Activated T-cell treated with anti-CD3 and anti-CD28 coated beads, Interleukin-2, amount 50 U/mL, for 4 hours (primary cell): ENCODE measurements around the gene CYP4F22. TPM values are rescaled to one million over a fixed set of nuclear protein-coding genes. Genes with fewer than 3 reads are reported as not detected.
"Not testable (repeated sequence)": the region's sequence is repeated elsewhere in the genome, so short reads cannot be mapped to it uniquely, and the experiment has no call there.

Experiments used
- ATAC-seq, 2 donors: fragments of 200-7000 bp; cut with Tn5 transposase; one replicate each; pipeline ENCODE4 v1.10.0; 2021
- DNase-seq: peaks from one replicate; pipeline ENCODE4 v3.0.0-alpha.2; 2020
- H3K27me3 Mint-ChIP-seq: one replicate; pipeline ENCODE4 v1.8.0; 2021; ENCODE audit warnings: low read depth, mixed read lengths
- H3K36me3 Mint-ChIP-seq: one replicate; pipeline ENCODE4 v1.8.0; 2022; ENCODE audit warnings: mixed read lengths; ENCODE audit not compliant: insufficient read depth
- H3K4me1 Mint-ChIP-seq: one replicate; pipeline ENCODE4 v1.8.0; 2021; ENCODE audit warnings: low read depth, mixed read lengths
- H3K4me3 Mint-ChIP-seq: one replicate; pipeline ENCODE4 v1.8.0; 2021; ENCODE audit warnings: mild to moderate bottlenecking, moderate library complexity, mixed read lengths
- H3K9me3 Mint-ChIP-seq: one replicate; pipeline ENCODE4 v1.8.0; 2021; ENCODE audit warnings: mixed read lengths
- total RNA-seq, 3 donors: library from RNA; stranded (reverse); gene quantifications; one replicate each; pipeline ENCODE4 v1.2.1, GENCODE V29; 2021

The CYP4F22 gene
- total RNA-seq: under 1 TPM; 0.57 to 0.82 (median 0.78) TPM

DNA sequence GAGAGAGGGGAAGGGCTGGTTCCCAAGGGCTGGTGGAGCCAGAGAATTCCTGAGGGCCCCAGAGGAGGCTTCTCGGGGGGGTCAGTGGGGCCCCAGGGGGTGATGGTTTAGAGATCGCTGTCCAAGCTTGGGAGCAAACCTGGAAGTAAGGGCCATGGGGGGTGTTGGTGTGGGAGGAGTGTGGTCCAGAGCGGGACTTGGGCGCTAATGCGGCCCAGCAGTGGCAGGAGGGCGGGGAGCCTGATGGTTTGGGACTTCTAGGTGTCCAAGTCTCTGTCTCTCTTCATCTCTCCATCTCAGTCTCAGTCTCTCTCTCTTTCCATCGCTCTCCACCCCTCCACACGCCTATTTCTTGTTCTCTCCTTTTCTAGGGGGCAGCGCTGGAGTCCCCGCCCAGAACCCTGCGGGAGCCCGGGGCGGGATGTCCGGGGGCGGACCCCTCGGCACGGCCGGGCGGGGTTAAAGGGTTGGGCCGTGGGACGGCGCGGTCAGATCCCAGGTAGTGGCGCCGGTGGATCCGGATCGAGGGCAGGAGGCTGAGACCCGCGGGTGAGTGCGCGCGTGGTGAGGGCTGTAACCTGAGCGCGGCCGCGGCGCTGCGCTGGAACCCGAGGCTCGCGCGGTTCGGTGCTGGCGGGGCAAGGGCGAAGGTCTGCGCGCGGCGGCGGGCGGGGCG lies at the start of gene CYP4F22:
Gene CYP4F22 (plus strand): TSS at position 491 of the 676 bp plus-strand sequence. CDS start 16,812 bp downstream, outside the sequence.
- H3K4me1 Mint-ChIP-seq: peaks cover 22% of the 10 kb centered on the region
- no peaks in the 10 kb centered on the region for H3K9me3 Mint-ChIP-seq
- H3K36me3 Mint-ChIP-seq: no peaks in the 10 kb centered on the region
- ATAC-seq (peak; percentile 67 to 68), DNase-seq (no peak)
- peak within 1 kb of the TSS; percentile 78 for H3K4me3 Mint-ChIP-seq
- H3K27me3 Mint-ChIP-seq: peaks cover 10% of the 10 kb centered on the region

DNA sequence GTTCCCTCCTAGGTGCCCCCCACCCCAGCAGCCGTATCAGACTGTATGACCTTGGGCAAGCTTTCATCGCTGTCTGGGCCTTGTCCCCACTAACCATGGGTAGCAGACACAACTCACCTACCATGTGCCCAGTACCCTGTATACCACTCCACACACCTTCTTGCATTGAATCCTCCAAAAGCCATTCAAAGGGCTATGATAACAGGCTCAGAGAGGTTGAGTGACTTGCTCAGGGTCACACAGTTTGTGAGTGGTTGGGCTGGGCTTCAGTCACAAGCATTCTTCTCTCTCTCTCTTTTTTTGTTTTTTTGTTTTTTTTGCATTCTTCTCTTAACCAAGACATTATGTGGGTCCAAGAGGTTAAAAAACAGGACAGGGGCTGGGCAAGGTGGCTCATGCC lies 46.6 kb upstream of the CYP4F22 start:
- no peaks in the 10 kb centered on the region for H3K27me3 Mint-ChIP-seq
- ATAC-seq (no peak), DNase-seq (no peak)
- H3K4me1 Mint-ChIP-seq: peaks cover 37% of the 10 kb centered on the region
- H3K4me3 Mint-ChIP-seq: peak overlapping the region; percentile 94
- H3K36me3 Mint-ChIP-seq: peaks cover 15% of the 10 kb centered on the region
- H3K9me3 Mint-ChIP-seq: no peaks in the 10 kb centered on the region

DNA sequence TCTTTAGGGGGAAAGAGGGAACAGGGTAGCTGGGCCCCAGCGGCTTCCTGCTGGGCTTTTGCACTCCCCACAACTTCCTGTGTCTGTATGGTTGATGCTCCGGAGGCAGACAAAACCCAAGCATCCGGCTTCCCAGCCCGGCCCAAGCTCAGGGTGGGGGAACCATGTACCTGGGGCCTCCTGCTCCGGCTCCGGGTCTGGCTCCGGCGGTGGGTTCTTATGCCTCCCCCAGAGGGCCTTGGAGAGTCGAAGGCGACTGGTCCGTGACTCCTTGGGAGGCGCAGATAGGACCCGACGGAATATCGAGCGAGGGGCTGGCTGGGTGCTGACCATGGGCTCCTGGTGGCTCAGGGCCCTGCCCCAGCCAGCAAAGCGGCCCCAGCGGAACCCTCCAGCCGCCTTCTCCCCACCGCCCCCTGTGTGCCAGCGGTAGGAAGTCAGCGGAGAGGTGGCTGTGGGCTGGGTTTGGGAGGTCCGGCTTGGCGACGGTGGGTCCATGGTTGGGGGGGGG lies 44.4 kb upstream of the CYP4F22 start:
- ATAC-seq: peak; percentile 79 to 84
- Mint-ChIP-seq H3K36me3 (peaks cover 8% of the 10 kb centered on the region), H3K9me3 (no peaks in the 10 kb centered on the region), H3K4me3 (peak overlapping the region; percentile 94), H3K4me1 (peaks cover 59% of the 10 kb centered on the region), H3K27me3 (no peaks in the 10 kb centered on the region)
- DNase-seq: peak; percentile 71

DNA sequence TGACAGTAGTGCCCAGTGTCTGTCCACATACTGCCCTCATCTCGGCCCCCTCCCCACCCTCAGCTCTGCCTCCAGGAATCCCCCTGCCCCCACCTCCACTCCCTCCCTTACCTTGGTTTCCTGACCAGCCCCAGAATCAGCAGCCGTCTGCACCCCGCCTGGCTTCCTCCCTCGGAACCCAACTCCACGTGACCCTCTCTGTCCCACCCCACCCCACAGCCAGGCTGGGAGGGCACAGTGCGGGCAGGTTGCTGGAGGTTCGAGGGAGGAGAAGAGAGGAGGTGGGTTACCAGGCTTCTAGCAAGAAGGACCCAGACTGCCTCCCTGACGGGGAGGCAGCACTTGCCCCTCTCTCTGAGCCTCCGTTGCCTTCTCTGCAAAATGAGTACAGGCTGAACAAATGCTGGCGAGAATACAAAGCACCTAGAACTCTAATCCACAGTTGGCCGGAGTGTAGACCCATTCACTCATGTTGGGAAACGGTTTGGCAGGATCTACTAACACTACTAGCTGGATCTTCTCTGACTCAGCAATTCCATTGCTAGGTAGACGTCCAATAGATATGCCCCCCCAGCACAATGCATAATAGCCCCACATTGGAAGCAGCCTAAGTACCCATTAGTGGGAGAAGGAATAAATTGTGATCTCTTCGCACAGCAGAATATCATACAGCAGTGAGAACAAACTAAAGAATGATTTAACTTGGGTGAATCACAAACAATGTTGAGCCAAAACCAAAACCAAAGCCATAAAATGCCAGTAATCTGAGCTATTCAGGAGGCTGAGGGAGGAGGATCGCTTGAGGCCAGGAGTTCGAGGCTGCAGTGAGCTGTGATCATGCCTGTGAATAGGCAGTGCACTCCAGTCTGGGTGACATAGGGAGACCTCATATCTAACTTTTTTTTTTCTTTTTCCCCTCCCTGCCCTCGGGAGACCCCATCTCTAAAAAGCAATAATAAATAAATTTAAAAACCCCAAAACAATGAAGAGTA lies 43.6 kb upstream of the CYP4F22 start, which contains the start of gene RASAL3:
Gene RASAL3 (minus strand): TSS at position 151 of the 992 bp plus-strand sequence. CDS start 186 bp downstream, outside the sequence.
- Mint-ChIP-seq H3K36me3 (peaks cover 8% of the 10 kb centered on the region), H3K4me1 (peaks cover 64% of the 10 kb centered on the region), H3K4me3 (peak within 1 kb of the TSS; percentile 94), H3K9me3 (no peaks in the 10 kb centered on the region), H3K27me3 (no peaks in the 10 kb centered on the region)
- ATAC-seq: peak; percentile 51 to 63
- peak; percentile 60 for DNase-seq

DNA sequence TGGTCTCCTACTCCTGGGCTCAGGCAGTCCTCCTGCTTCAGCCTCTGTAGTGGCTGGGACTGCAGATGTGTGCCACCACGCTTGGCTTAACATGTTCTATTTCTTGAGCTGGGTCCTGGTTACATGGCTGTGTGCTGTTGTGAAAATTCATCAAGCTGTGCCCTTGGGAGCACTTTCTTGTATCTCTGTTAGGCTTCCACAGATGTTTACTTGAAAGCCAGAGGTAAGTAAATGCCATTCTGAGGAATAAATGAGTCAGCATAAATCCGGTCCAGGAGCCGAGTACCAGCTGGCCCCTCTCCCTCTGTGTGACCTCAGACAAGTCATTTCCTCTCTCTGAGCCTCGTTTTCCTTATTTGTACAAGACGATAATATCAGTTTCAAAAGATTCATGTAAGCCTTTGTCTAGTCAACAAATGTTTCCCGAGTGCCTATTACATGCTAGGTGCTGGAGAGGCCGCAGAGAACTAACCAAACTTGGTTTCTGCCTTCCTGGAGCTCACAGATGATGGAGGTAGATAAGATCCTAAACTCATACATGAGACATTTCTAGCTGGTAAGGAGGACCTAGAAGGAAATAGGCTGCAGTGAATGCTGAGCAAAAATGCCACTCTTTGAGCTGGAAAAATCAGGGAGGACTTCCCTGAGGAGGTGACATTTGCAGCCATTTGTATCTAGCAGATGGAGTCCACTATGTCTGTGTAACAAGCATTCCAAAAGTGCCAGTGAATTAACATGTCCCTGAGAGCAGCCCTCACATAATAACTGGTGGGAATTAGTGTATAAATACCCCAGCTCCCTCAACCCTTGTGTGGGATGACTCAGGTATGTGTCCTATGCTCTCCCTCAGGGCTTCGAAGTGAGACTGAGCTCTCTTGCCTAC lies 41.2 kb upstream of the CYP4F22 start:
- Mint-ChIP-seq H3K9me3 (no peaks in the 10 kb centered on the region), H3K36me3 (no peaks in the 10 kb centered on the region), H3K4me3 (peak overlapping the region; percentile 63), H3K27me3 (no peaks in the 10 kb centered on the region), H3K4me1 (peaks cover 57% of the 10 kb centered on the region)
- peak; percentile 57 for DNase-seq
- ATAC-seq: peak; percentile 60 to 66

DNA sequence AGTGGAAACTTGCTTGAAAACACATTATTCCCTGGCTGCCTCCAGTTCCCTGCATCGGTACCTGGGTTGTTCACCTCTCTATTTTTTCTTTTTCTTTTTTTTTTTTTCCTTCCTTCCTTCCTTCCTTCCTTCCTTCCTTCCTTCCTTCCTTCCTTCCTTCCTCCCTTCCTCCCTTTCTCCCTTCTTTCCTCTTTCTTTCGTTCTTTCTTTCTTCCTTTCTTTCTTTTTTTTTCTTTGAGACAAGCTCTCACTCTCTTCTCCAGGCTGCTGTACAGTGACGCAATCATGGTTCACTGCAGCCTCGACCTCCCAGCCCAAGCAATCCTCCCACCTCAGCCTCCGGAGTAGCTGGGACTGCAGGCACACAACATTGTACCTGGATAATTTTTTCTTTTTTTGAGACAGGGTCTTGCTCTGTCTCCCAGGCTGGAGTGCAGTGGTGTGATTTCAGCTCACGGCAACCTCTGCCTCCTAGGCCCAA lies 40.6 kb upstream of the CYP4F22 start:
- H3K36me3 Mint-ChIP-seq: no peaks in the 10 kb centered on the region
- peak overlapping the region; percentile 35 for H3K4me3 Mint-ChIP-seq
- peaks cover 50% of the 10 kb centered on the region for H3K4me1 Mint-ChIP-seq
- DNase-seq: no peak
- no peaks in the 10 kb centered on the region for H3K9me3 Mint-ChIP-seq
- no peaks in the 10 kb centered on the region for H3K27me3 Mint-ChIP-seq
- ATAC-seq: no peak

DNA sequence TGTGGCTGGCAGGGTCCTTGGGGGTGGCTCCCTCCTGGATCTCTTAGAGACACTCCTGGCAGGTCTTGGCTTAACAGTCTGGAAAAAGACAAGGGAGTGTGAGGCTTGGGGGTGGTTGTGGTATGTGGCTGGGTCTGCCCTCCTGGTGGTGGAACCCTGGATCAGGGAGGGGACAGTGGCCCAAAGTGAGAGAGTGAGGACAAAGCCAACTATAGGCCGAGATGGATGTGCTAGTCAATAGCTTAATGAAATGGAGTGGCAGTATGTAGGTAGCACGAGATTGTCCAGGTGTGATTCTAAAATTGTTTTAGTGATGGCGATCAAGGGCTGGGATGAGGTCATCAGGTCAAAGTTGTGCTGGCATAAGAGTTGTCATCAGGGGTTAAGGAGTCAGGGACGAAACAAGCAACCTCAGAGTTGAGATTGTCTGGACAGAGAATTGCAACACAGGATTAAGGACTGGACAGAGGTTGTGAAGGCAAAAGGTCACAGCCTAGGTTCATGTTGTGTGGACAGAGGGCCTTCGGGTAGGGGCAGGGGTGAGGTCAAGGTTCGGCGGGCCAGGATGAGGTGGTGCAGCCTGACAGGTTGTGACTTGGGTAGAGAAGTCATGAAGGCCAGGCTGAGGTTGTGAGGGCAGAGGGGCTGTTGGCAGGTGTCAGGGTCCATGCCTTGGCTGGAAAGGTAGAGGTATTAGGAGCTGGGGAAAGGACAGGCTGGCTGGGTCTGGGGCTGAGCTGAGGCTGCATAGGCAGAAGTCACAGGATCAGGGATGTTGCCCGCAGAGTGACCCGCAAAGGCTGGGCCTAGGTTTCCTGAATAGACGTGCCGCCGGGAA lies 39.4 kb upstream of the CYP4F22 start:
- Mint-ChIP-seq H3K9me3 (no peaks in the 10 kb centered on the region), H3K27me3 (no peaks in the 10 kb centered on the region), H3K4me1 (peaks cover 48% of the 10 kb centered on the region), H3K36me3 (no peaks in the 10 kb centered on the region), H3K4me3 (peak overlapping the region; percentile 79)
- DNase-seq (no peak), ATAC-seq (no peak)

DNA sequence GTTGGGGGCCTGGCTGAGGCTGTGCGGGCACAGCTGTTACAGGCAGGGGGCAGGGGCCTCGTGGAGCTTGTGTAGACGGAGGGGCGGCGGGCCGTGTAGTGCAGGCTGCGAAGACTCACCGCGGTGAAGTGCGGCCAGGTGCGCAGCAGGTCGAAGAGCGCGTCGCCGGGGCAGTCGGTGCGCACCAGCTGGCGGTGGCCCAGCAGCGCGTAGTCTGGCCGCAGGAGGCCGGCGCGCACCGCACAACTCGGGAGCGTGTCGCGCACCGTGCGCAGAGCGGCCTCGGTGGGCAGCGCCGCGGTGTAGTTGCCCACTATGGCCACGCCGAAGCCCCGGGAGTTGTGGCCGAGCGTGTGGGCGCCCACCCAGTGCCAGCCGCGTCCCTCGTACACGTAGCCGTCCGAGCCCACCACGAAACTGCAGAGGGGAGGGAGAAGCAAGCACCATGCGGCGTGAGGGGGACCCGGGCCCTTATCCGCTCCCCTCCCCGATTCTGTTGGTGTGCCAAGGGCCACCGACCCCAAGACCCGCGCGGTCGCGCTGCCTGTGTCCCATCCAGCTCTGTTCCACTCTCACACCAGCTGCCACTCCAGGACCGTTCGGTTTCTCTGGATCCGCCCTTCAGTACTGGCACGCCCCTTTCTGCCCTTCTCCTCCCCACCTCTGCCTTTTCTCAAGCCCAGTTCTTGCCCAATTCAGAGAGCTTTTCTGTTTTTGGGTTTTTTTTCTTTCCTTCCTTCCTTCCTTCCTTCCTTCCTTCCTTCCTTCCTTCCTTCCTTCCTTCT lies 38.6 kb upstream of the CYP4F22 start:
- Mint-ChIP-seq H3K4me3 (peak overlapping the region; percentile 79), H3K27me3 (no peaks in the 10 kb centered on the region), H3K4me1 (peaks cover 45% of the 10 kb centered on the region), H3K36me3 (no peaks in the 10 kb centered on the region), H3K9me3 (no peaks in the 10 kb centered on the region)
- peak; percentile 36 for DNase-seq
- ATAC-seq: peak; percentile 29 to 49

DNA sequence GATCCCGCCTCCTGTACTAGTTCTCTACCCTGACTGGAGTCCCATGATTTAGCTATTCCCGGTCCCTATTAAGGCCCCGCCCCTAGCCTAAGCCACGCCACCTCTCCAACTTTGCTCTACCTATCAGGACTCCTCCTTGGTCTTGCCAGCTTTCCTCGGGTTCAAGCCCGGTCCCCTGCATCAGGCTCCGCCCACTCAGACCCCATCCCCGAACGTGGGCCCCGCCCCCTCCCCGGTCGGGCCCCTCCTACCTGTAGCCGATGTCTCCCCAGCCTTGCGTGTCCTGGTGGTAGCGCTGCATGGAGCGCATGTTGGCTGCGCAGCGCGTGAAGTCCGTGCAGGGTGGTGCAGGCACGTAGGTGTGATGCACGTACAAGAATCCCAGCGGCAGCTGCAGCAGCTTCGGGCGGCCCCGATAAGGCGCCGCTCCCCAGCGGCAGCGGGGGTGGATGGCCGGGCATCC lies 36.7 kb upstream of the CYP4F22 start:
- Mint-ChIP-seq H3K4me3 (no peak overlapping the region), H3K9me3 (no peaks in the 10 kb centered on the region), H3K4me1 (peaks cover 39% of the 10 kb centered on the region), H3K36me3 (no peaks in the 10 kb centered on the region), H3K27me3 (no peaks in the 10 kb centered on the region)
- DNase-seq (no peak), ATAC-seq (no peak)

DNA sequence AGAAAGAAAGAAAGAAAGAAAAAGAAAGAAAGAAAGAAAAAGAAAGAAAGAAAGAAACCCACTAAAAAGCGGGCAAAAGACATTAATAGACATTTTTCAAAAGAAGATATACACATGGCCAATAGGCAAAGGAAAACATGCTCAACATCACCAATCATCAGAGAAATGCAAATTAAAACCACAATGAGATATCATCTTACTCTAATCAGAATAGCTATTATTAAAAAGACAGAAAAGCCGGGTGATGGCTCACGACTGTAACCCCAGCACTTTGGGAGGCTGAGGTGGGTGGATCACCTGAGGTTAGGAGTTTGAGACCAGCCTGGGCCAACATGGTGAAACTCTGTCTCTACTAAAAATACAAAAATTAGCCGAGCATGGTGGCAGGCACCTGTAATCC lies 34.5 kb upstream of the CYP4F22 start:
- H3K27me3 Mint-ChIP-seq, H3K9me3 Mint-ChIP-seq, H3K4me3 Mint-ChIP-seq, DNase-seq, H3K36me3 Mint-ChIP-seq, ATAC-seq: not testable (repeated sequence)
- peaks cover 29% of the 10 kb centered on the region for H3K4me1 Mint-ChIP-seq

DNA sequence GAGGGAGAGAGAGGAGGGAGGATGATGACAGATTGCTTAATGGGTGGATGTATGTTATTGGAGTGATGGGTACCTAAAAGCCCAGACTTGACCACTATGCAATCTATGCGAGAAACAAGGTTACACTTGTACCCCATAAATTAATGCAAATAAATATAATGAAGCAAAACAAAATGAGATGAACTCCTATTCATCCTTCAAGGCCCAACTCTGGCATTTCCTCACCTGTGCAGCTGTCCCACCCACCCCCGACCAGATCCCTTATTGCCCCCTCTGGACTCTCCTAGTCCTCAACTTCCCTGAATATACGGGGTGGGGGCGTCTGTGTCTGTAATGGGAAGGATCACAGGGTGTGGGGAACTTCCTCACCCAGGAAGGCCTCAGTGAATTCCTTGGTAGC lies 33.2 kb upstream of the CYP4F22 start:
- ATAC-seq (no peak), DNase-seq (no peak)
- Mint-ChIP-seq H3K4me3 (no peak overlapping the region), H3K27me3 (no peaks in the 10 kb centered on the region), H3K4me1 (peaks cover 30% of the 10 kb centered on the region), H3K9me3 (no peaks in the 10 kb centered on the region), H3K36me3 (no peaks in the 10 kb centered on the region)

DNA sequence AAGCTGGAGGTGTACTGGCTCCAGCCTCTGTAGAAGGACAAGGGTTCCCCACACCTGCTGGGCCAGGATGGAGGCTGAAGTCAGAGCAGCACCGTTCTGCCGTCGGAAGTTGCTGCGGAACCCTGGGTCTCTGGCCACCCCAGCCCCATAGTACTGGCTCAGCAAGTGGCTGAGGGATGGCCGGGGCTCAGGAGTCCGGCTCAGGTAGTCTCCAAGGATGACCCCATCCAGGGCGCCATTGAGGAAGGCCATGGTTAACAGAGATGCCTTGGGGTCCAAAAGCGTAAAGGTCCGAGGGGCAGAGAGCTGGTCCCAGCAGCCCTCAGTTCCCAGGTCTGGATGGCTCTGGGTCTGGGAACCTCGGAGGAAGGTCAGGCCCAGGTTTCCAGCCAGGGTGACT lies 32.7 kb upstream of the CYP4F22 start:
- Mint-ChIP-seq H3K4me1 (peaks cover 32% of the 10 kb centered on the region), H3K36me3 (no peaks in the 10 kb centered on the region), H3K27me3 (no peaks in the 10 kb centered on the region), H3K4me3 (no peak overlapping the region), H3K9me3 (no peaks in the 10 kb centered on the region)
- ATAC-seq: no peak
- no peak for DNase-seq
